ENCODE measurements around the gene TCN1.

Gene TCN1

DNA sequence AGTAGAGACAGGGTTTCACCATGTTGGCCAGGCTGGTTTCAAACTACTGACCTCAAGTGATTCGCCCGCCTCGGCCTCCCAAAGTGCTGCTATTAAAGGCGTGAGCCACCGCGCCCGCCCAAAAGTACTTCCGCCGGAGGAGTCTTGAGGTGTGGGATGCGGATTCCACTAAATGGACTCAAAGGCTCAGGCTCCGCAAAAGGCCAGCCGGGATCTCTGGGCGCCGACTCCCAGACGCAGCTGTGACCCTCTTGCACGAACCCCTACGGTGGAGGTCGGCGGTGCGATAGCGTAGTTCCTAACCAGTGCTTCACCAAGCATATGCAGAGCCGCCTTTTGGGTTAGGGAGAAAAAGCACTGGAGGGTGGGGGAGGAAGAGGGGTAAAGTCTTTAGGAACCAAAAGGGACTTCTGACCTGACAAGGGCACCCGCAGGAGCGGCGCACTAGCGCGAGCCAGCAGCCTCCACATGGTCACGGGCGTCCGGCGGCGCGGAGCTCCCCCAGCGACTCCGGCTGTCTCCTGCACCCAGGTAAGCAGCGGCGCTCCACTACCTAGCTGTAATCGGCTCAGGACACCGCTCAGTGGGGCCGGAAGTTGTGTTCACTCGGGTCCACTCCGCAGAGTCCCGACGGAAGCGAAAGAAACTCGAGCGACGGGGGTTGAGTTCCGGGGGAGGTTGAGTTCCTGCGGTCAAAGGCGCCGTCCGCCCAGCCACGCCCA, 55.9 kb downstream of the TCN1 start, which contains the start of gene MRPL16:
MRPL16 (minus strand) TSS at position 590 of the 722 bp plus-strand sequence; CDS start at position 470, 120 bp downstream.
- peak; percentile 33 to 90 (median 72) for DNase-seq

DNA sequence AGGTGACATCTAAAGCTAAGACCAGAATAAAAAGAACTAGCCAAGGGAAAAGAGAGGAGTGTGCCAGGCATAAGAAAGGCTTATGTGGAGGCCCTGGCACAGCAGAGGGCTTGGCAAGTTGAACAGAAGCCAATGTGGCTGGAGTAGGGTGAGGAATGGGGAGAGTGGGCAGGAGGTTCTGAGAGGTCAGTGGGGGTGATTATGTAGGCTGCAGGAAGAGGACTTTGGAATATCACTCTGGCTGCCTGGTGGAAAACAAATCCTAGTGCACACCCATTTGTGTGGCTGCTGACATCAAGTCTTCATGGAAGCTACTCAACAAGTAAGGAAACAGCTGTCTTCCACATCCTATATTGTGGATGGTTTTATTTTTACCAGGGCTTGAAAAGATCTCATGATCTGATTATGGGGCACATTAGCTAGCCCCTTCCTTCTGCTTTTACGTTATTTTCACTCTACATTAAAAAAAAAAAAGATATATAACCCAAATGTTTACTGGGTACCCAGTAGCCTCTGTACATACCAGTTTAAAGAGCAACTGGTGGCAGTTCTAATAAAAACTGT, 59.2 kb downstream of the TCN1 start:
- no peak for DNase-seq

DNA sequence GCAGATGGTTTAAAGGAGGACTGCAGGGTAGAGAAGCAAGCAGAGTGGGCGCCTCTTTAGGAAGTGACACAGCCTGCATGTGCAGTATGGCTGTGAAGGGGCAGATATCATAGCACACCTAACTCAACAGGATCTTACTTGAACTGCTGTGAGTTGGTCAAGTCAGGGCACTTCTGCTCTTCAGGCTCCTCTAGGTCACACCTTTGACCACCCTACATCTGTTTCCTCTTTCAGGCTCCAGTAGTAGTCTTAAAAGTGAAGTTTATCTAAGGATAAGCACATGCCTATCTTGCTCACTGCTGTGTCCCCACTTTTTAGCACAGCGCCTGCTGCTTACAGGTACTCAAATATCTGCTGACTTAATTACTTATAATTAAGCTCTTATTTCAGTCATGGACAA, 62.2 kb downstream of the TCN1 start:
- no peak for DNase-seq
